ENCODE data around the gene R3HDML.

DNA sequence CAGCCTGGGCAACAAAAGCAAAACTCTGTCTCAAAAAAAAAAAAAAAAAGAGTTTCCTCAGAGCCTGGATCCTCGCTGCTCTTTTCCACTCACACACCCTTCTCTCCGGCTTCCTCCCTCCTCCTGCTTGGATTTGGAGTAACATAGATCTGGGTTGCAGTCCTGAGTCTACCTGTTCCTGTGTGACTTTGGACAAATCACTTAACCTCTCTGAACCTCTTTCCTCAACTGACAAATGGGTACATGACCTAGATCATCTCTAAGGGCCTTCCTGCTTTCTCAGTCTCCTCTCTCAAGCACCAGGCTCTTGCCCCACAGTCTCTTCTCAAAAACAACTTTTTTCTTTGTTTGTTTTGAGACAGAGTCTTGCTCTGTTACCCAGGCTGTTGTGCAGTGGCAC, 5.6 kb upstream of the R3HDML start:
- no peak for TF ChIP-seq FOSL1 (CRISPR knock-in tag; IDR thresholded peaks at IDR 0.05; ENCODE audit: borderline replicate concordance)
- TF ChIP-seq, protein P1, sequence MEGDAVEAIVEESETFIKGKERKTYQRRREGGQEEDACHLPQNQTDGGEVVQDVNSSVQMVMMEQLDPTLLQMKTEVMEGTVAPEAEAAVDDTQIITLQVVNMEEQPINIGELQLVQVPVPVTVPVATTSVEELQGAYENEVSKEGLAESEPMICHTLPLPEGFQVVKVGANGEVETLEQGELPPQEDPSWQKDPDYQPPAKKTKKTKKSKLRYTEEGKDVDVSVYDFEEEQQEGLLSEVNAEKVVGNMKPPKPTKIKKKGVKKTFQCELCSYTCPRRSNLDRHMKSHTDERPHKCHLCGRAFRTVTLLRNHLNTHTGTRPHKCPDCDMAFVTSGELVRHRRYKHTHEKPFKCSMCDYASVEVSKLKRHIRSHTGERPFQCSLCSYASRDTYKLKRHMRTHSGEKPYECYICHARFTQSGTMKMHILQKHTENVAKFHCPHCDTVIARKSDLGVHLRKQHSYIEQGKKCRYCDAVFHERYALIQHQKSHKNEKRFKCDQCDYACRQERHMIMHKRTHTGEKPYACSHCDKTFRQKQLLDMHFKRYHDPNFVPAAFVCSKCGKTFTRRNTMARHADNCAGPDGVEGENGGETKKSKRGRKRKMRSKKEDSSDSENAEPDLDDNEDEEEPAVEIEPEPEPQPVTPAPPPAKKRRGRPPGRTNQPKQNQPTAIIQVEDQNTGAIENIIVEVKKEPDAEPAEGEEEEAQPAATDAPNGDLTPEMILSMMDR (CRISPR knock-in tag; IDR thresholded peaks at IDR 0.05): no peak
- TF ChIP-seq, protein P2, sequence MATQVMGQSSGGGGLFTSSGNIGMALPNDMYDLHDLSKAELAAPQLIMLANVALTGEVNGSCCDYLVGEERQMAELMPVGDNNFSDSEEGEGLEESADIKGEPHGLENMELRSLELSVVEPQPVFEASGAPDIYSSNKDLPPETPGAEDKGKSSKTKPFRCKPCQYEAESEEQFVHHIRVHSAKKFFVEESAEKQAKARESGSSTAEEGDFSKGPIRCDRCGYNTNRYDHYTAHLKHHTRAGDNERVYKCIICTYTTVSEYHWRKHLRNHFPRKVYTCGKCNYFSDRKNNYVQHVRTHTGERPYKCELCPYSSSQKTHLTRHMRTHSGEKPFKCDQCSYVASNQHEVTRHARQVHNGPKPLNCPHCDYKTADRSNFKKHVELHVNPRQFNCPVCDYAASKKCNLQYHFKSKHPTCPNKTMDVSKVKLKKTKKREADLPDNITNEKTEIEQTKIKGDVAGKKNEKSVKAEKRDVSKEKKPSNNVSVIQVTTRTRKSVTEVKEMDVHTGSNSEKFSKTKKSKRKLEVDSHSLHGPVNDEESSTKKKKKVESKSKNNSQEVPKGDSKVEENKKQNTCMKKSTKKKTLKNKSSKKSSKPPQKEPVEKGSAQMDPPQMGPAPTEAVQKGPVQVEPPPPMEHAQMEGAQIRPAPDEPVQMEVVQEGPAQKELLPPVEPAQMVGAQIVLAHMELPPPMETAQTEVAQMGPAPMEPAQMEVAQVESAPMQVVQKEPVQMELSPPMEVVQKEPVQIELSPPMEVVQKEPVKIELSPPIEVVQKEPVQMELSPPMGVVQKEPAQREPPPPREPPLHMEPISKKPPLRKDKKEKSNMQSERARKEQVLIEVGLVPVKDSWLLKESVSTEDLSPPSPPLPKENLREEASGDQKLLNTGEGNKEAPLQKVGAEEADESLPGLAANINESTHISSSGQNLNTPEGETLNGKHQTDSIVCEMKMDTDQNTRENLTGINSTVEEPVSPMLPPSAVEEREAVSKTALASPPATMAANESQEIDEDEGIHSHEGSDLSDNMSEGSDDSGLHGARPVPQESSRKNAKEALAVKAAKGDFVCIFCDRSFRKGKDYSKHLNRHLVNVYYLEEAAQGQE (IDR thresholded peaks at IDR 0.05; ENCODE audit: borderline replicate concordance in 1 of 2, low read depth in 1 of 2, low read length in 2 of 2): no peak
- no peak for TF ChIP-seq ISL2 (CRISPR knock-in tag; IDR thresholded peaks at IDR 0.05)
- TF ChIP-seq, protein P3, sequence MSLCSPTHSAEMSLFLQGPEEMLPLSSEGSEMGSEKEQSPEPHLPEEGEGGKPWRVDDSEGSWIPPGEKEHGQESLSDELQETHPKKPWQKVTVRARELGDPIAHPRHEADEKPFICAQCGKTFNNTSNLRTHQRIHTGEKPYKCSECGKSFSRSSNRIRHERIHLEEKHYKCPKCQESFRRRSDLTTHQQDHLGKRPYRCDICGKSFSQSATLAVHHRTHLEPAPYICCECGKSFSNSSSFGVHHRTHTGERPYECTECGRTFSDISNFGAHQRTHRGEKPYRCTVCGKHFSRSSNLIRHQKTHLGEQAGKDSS (CRISPR knock-in tag; IDR thresholded peaks at IDR 0.05; ENCODE audit: borderline replicate concordance, low read depth): no peak
- TF ChIP-seq, protein P4, sequence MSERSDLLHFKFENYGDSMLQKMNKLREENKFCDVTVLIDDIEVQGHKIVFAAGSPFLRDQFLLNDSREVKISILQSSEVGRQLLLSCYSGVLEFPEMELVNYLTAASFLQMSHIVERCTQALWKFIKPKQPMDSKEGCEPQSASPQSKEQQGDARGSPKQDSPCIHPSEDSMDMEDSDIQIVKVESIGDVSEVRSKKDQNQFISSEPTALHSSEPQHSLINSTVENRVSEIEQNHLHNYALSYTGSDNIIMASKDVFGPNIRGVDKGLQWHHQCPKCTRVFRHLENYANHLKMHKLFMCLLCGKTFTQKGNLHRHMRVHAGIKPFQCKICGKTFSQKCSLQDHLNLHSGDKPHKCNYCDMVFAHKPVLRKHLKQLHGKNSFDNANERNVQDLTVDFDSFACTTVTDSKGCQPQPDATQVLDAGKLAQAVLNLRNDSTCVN (CRISPR knock-in tag; IDR thresholded peaks at IDR 0.05; ENCODE audit: borderline replicate concordance): no peak
- no peak for TF ChIP-seq EZH2 (conservative IDR thresholded peaks at IDR 0.05; ENCODE audit: low read depth, low read length)
- no peak for TF ChIP-seq GABPB1 (CRISPR knock-in tag; IDR thresholded peaks at IDR 0.05)
- no peak for TF ChIP-seq ZNF644 (CRISPR knock-in tag; IDR thresholded peaks at IDR 0.05; ENCODE audit: low read depth)
- TF ChIP-seq SP1 (IDR thresholded peaks at IDR 0.05): no peak
- no peak for TF ChIP-seq SP1 (CRISPR knock-in tag; IDR thresholded peaks at IDR 0.05)

Measured in HepG2 (cell line).